Measurements from ENCODE around the gene ENDOG.
"Not testable (repeated sequence)": the region's sequence is repeated elsewhere in the genome, so short reads cannot be mapped to it uniquely, and the experiment has no call there.

Gene ENDOG

GRCh38 chr9:128818099-128818838, at the start of gene ENDOG:
TSS of gene ENDOG (plus strand) at chr9:128818500. CDS start at chr9:128818685, 185 bp downstream.
- DNase-seq = peak; percentile 88

- no peak for DNase-seq
These were observed 49.7 kb upstream of the ENDOG start for GRCh38 chr9:128768606-128769005.

- no peak for DNase-seq
These were observed 47.8 kb upstream of the ENDOG start for GRCh38 chr9:128770286-128771030.

GRCh38 chr9:128771094-128771721, 47.1 kb upstream of the ENDOG start:
- DNase-seq = no peak

GRCh38 chr9:128771745-128772519, 46.4 kb upstream of the ENDOG start, which contains the start of gene ZER1:
TSS of gene ZER1 (minus strand) at chr9:128771927. CDS start at chr9:128755565, 16,362 bp downstream.
- no peak for DNase-seq

GRCh38 chr9:128773049-128773448, 45.3 kb upstream of the ENDOG start:
- no peak for DNase-seq

- DNase-seq = no peak
These were observed 43.5 kb upstream of the ENDOG start for GRCh38 chr9:128774804-128775203.

- DNase-seq = not testable (repeated sequence)
These were observed 38.2 kb upstream of the ENDOG start for GRCh38 chr9:128780093-128780492.

GRCh38 chr9:128781187-128782070, 36.9 kb upstream of the ENDOG start:
- DNase-seq = no peak

- no peak for DNase-seq
These were observed 35.6 kb upstream of the ENDOG start for GRCh38 chr9:128782669-128783068.

GRCh38 chr9:128785427-128785826, 32.9 kb upstream of the ENDOG start:
- DNase-seq = no peak

- DNase-seq = no peak
These were observed 31.4 kb upstream of the ENDOG start, which contains the start of gene TBC1D13 for GRCh38 chr9:128786681-128787601. TSS of gene TBC1D13 (plus strand) at chr9:128787253. CDS start at chr9:128787354, 101 bp downstream.

GRCh38 chr9:128787659-128788058, 30.6 kb upstream of the ENDOG start:
- no peak for DNase-seq

- no peak for DNase-seq
These were observed 29.9 kb upstream of the ENDOG start for GRCh38 chr9:128788445-128788844.

GRCh38 chr9:128790536-128790935, 27.8 kb upstream of the ENDOG start:
- DNase-seq = no peak

- DNase-seq = no peak
These were observed 26.2 kb upstream of the ENDOG start for GRCh38 chr9:128792134-128792533.

- no peak for DNase-seq
These were observed 25.2 kb upstream of the ENDOG start for GRCh38 chr9:128792978-128793686.

GRCh38 chr9:128794961-128795360, 23.3 kb upstream of the ENDOG start:
- not testable (repeated sequence) for DNase-seq

- no peak for DNase-seq
These were observed 19.4 kb upstream of the ENDOG start for GRCh38 chr9:128798896-128799295.

- DNase-seq = no peak
These were observed 18.2 kb upstream of the ENDOG start for GRCh38 chr9:128800061-128800460.

All from cortex of kidney (tissue), 1 donor.